GM21717 (cell line): ENCODE measurements around the gene FAM72D.
"Not testable (repeated sequence)": the region's sequence is repeated elsewhere in the genome, so short reads cannot be mapped to it uniquely, and the experiment has no call there.

Experiments
- ATAC-seq: cut with Tn5 transposase; IDR thresholded peaks from one replicate; pipeline ENCODE4 v1.9.1; 2021; ENCODE audit warnings: mild to moderate bottlenecking, moderate library complexity; ENCODE audit not compliant: unreplicated experiment

FAM72D gene

GRCh38 chr1:145144264-145144913 lies 48.6 kb downstream of the FAM72D start:
- not testable (repeated sequence) for ATAC-seq

DNA sequence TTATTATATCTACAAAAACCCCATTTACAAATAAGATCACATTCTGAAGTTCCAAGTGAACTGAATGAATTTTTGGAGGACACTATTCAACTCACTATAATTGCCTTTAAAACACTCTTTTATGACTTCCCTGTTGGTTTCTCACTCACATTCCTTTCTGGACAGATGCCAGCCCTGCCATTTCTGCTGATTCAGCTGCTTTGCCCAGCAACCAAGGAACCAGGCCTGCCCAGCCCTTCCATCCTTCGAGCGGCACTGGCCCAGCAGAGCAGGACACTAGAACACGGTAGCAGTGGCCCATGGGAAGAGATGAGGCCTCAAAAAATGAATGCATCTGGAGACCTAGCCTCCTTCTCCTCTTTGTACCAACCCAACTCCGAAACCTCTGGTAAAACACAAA lies 50.5 kb downstream of the FAM72D start:
- ATAC-seq: not testable (repeated sequence)

- ATAC-seq: not testable (repeated sequence)
Observed at GRCh38 chr1:145147172-145147571, 51.4 kb downstream of the FAM72D start.

- not testable (repeated sequence) for ATAC-seq
Observed at GRCh38 chr1:145155421-145155820, 59.6 kb downstream of the FAM72D start.

GRCh38 chr1:145155873-145156272 lies 60.1 kb downstream of the FAM72D start:
- not testable (repeated sequence) for ATAC-seq

GRCh38 chr1:145156891-145157610 lies 61.3 kb downstream of the FAM72D start:
- ATAC-seq: not testable (repeated sequence)

GRCh38 chr1:145157715-145158114 lies 61.9 kb downstream of the FAM72D start:
- ATAC-seq: not testable (repeated sequence)

DNA sequence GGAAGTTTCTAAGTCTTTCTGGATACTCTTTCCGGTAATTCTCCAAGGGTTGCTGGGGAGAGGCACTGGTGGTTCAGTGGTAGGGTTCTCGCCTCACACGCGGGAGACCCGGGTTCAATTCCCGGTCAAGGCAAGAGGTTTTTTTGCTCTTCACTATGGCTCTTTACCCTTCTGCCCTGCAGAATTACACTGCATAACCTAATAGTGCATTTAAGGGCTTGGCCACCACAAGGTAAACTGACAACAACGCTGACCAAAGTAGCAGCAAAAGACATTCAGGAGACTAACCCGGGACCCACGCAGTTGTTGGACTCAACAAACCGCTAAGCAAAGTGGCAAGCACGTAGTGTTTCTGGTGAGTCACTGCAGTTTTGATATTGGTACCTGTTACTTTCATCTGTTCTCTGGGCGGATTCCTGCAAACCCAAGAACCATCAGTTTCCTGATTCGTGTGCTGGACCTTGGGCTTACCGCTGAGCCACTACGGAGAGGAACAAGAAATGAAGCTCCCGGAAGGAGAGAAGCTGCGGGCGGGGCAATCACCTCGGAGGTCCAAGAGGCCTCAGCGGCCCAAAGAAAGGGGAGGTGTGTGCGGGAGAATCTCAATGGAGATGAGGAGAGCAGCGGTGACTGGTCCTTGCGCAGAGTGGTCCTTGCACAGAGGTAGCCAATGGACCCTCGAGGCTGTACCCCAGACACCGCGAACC lies 65.4 kb downstream of the FAM72D start:
- peak; percentile 66 for ATAC-seq
